ENCODE data around the gene ASB5.
"Not testable (repeated sequence)": the region's sequence is repeated elsewhere in the genome, so short reads cannot be mapped to it uniquely, and the experiment has no call there.

The ASB5 gene, protein sequence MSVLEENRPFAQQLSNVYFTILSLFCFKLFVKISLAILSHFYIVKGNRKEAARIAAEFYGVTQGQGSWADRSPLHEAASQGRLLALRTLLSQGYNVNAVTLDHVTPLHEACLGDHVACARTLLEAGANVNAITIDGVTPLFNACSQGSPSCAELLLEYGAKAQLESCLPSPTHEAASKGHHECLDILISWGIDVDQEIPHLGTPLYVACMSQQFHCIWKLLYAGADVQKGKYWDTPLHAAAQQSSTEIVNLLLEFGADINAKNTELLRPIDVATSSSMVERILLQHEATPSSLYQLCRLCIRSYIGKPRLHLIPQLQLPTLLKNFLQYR

DNA sequence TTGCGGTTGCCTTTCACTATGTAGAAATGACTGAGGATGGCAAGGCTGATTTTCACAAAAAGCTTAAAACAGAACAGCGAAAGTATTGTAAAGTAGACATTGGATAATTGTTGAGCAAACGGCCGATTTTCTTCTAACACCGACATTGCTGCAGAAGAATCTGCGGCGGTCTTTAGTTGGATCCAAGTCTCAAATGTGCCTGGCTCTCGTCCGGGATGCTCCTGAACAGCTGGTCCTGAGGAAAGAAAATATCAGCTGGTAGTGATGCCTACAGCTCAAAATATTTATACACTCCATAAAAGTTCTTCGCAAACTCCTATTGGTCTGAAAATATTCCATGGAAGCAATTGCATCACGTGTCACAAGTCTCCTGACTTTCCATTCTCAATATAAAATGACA, at the start of gene ASB5:
Gene ASB5 (minus strand): TSS at position 260 of the 400 bp plus-strand sequence. CDS start 114 bp downstream, at position 146.
- in situ Hi-C loops (cut with HindIII; ENCODE audit: low sequenced_read_pairs): no loop called here

DNA sequence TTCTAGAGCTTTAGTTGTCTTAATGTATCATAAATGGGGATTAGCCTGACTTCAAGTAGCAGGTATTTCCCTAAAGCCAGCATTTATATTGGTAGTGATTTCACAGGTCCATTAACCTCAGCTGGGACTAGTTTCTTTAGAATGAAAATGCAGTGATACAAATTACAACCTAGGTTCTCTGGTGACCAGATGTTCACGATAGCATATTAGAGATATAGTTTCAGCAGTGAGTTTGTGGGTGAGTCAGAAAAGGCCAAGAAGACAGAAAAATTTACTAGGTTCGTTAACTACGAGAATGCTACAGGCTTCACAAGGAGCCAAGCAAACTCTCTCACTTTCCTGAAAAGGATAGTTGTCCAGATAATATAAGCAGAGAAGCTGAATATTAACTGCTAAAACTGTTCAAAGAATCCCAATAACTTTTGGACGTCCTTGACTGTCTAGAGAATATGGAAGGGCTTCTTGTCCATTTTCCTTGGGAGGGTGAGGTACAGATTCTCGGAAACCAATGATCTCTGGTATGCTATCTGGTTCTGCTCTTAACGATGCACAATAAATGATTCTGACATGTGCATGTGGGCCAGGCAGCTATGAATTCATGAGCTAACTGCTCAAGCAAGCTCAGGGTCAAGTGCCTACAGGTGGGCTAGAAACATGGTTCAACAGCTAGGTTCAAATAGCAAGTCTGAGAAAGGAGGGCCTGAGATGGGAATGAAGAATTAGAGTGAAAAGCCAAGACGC, 44.7 kb upstream of the ASB5 start:
- in situ Hi-C loops (cut with HindIII; ENCODE audit: low sequenced_read_pairs): no loop called here

DNA sequence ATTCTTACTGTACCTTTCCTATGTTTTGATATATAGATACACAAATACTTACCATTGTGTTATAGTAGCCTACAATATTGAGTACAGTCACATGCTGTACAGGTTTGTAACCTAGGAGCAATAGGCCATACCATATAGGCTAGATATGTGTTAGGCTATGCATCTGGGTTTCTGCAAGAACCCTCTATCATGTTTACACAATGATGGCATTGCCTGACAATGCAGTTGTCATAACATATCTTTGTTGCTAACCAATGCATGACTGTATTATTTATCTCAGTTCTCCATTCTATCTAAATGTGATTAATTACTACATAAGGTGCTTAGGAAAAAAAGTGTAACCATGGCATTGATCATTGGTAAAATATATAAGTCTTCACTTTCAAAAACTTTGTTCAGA, 40.8 kb upstream of the ASB5 start:
- in situ Hi-C loops (cut with HindIII; ENCODE audit: low sequenced_read_pairs): no loop called here

DNA sequence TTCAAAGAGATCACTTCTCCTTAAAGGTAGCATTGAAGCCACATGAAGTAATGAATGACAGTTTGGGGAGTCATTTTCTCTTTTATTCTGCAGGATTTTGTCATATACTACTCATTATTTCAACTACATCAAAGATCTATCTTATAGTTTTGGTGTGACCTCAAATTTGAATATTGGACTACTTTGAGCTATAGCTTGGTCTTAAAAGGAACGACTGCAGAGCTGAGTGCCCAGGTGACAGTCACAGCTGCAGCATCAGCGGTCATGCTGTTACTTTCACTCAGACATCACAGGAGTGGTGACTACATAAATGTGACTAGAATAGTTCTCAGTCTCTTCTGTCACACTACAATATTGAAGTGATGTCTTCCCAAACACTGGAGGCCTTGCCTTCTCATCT, 40.0 kb upstream of the ASB5 start:
- in situ Hi-C loops (cut with HindIII; ENCODE audit: low sequenced_read_pairs): no loop called here

DNA sequence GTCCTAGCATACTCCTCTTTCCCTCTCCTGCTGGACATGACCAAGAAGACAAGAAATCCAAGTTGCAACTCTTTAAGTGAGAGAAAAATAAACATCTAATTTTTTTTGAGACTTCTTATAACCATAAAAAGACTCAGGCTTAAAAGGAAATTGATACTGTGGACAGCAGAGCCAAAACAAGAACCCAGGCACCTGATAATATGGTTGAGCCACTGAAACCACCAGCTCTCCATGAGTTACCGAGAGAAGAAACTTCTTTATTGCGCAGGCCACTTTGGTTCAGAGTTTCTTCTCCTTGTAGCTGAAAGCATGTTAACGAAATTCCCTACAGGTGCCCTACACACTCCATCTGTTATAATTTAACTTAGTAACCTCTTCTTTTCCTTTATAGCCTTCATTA, 39.4 kb upstream of the ASB5 start:
- in situ Hi-C loops (cut with HindIII; ENCODE audit: low sequenced_read_pairs): no loop called here

- in situ Hi-C loops (cut with HindIII; ENCODE audit: low sequenced_read_pairs): no loop called here
These were observed 38.6 kb upstream of the ASB5 start for GRCh38 chr4:176307666-176307930.

DNA sequence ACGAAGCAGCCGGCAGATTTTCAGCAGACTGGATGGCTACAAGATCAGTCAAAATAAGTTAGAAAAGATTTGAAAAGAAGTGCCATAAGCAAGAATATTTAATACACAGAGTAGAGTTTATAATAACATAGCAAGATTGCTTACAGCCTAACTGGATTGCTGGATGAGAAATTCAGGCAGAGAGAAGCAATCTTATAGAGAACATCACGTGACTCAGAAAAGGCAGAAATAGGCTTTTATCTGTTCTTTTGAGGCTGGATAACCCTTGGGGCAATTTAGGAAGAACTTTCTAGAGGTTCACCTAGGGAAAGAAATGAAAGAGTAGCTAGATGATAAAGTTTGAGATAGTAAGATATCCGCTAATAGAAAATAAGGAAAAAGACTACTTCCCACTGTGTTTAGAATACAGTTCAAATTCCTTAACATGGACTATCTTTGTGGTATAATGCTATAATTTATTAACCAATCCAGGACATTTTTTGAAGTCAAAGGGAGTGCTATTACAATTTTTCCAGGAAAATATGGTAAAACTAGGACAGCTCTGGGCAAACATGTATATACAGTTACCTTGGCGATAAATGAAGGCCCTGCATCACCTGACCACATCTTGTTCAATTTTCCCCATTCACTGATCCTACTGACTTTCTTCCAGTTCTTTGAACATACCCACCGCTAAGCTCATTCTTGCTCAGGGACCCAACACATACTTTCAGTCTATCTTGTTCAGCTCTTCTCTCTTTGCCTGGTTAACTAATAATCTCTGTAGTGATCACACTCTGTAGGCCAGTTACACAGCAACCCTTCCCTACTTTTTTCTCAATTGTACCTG, 38.0 kb upstream of the ASB5 start:
- in situ Hi-C loops (cut with HindIII; ENCODE audit: low sequenced_read_pairs): no loop called here

DNA sequence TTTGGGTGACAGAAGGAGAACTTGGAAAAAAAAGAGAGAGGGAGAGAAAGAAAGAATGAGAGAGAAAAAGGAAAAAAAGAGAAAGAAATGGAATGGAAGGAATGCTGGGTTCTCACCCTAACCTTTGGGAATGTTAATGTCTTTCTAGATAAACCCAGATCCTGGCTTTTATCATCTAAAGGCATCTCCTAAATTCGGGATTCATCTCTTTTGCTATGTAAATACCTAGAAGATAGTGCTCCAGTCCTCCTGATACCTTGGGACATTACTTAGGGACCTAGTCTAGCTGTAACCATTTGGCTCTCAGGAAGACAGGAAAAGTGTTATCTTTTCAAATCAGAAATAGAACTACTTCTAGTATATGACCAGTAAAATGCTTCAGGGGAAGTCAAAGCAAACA, 34.9 kb upstream of the ASB5 start:
- in situ Hi-C loops (cut with HindIII; ENCODE audit: low sequenced_read_pairs): no loop called here

- in situ Hi-C loops (cut with HindIII; ENCODE audit: low sequenced_read_pairs): no loop called here
These were observed 33.6 kb upstream of the ASB5 start for GRCh38 chr4:176302283-176303275.

DNA sequence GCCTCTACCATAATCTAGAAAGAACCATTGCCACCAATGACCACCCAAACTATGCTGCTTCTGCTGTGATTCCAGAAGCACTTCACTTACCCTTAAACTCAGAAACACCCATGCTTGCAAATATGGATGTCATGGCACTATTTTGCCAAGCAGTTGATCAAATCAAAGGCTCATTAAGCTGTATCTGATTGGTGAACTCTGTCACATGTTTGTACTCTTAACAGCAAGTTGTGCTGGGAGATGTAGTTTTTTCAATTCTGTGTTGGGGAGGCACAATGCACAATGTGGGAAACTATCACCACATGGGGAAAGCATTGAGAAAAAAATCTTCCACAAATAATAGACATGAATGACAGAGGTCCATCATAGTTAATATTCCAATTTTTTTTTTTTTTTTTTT, 31.5 kb upstream of the ASB5 start:
- in situ Hi-C loops (cut with HindIII; ENCODE audit: low sequenced_read_pairs): no loop called here

- in situ Hi-C loops (cut with HindIII; ENCODE audit: low sequenced_read_pairs): no loop called here
These were observed 31.0 kb upstream of the ASB5 start for GRCh38 chr4:176300036-176300435.

DNA sequence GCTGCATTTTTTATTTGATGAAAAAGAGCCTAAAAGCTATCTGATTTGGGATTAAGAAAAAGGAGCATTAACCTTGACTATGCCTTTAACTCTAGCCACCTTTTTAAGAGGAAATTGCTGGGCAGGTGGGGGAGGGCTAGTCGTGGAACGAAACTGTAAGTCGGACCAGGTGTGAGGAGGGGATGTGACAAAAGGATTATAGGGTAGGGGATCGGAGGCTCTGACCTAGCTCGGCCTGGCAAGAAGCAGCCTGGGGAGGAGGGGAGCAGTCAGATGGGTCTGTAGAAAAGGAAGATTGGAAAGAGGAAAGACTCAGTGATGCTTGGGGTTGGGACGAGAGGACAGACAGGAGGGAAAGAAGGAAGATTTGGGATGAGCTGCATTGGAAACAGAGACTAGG, 29.6 kb upstream of the ASB5 start:
- in situ Hi-C loops (cut with HindIII; ENCODE audit: low sequenced_read_pairs): no loop called here

- in situ Hi-C loops (cut with HindIII; ENCODE audit: low sequenced_read_pairs): not testable (repeated sequence)
These were observed 26.9 kb upstream of the ASB5 start for GRCh38 chr4:176295907-176296306.

DNA sequence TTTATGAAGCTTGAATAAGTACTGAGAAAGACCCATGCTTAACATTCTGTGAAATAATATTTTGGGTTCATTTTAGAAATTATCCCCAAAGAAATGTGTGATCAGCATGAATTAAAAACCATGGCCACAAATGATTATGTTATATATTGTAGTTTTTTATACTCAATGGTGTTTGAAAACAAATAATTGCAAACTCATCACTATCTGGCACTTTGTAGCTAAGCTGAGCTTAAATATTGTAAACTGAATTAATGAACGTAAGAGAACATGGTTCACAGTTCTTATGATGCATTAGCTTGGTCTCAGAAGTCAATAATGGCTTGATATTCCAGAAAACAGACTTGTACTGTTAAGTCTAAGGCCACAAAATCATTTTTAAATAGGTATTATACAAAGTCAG, 24.6 kb upstream of the ASB5 start:
- in situ Hi-C loops (cut with HindIII; ENCODE audit: low sequenced_read_pairs): no loop called here

DNA sequence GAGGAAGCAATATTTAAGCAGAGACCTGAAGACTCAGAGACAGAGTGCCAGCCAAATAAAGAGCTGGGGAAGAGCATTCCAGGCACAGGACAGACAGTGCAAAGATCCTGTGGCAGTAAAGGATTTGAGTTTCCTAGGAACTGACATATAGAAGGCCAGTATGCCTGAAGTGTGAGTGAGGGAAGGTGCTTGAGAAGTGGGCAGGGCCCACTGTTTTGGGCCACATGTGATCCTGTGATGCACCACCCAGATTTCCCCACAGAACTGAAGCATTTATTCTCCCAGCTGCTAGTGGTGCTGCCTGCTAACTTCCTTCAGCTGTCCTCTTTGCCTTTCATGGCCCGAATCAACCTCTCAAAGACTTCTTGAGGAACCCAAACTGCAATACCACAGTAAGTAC, 23.9 kb upstream of the ASB5 start:
- in situ Hi-C loops (cut with HindIII; ENCODE audit: low sequenced_read_pairs): no loop called here

DNA sequence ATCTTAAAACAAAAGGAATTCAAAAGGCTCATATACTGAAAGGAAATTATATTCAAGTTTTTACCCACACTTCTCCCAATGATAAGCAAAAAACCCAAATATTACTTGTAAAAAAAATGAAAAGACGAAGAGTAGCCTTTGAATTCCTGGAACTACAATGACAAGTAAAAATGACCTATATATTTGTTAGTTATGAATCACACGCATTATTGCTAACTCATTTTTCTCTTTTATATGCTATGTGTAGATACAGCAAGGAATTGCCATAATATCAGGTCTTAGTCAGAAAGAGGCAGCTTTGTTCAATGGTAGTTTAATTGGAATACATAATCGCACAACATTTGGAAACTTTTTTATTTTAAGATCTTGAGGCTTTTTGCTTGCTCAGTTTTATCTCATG, 22.7 kb upstream of the ASB5 start:
- in situ Hi-C loops (cut with HindIII; ENCODE audit: low sequenced_read_pairs): no loop called here

DNA sequence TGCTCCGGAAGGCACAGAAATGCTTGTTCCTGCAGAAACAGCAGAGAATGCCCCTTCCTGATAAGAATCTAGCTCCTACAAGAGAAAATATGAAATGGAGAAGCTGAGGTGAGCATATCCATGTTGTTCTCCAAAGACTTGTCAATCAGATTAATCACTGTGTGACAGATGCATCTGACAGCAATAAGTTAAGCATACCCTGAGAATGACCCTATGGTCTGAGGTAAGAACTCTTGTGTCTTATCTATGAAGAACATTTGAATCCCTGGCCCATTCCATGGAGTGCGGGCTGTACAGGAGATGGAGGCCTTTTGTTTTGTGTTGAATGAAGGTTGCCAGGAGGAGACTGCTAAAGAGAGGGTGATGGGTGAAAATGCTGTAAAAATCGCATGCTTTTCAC, 21.5 kb upstream of the ASB5 start:
- in situ Hi-C loops (cut with HindIII; ENCODE audit: low sequenced_read_pairs): no loop called here

DNA sequence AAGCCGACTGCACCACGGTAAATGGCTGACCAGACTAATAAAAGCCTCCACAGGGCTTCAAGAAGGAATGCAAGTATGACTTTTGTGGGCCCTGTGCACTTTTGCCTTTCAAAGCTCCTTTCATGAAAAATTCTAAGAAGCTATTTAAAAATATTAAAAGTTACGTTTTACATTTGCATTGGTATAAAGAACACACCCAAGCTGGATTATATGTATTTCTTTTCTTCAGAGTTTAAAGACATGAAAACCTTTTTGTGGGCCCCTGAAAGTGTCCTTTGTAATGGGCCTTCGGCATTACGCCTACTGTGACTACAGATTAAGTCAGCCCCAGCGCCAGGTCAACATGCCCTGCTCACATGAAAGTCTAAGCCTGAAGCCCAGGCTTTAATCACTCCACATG, 20.5 kb upstream of the ASB5 start:
- in situ Hi-C loops (cut with HindIII; ENCODE audit: low sequenced_read_pairs): no loop called here

GRCh38 chr4:176288020-176288419, 19.0 kb upstream of the ASB5 start:
- in situ Hi-C loops (cut with HindIII; ENCODE audit: low sequenced_read_pairs): no loop called here

DNA sequence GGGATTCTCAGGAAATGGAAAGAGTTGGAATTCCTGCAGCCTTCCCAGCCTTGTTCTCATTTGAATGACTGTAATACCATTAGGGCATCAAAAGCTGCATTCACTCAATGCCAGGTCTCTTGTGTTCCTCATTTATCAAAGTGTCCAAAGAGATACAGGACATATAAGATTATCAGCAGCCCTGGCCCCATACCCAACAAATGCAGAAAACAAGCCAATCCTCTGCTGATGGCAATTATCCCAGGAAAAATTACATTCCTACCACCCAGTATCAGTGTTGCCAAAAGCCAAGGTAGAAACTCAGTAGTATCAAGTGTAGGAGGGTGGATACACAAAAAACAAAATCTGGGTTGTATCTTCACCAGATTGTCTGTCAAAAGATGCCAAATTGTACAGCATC, 18.5 kb upstream of the ASB5 start:
- in situ Hi-C loops (cut with HindIII; ENCODE audit: low sequenced_read_pairs): no loop called here

GRCh38 chr4:176286728-176287127, 17.7 kb upstream of the ASB5 start:
- in situ Hi-C loops (cut with HindIII; ENCODE audit: low sequenced_read_pairs): no loop called here
